GM19467 (cell line): ENCODE measurements around the gene ZNF678.

Source experiments
- ATAC-seq: cut with Tn5 transposase; IDR thresholded peaks from one replicate; pipeline ENCODE4 v1.9.1; 2021; ENCODE audit warnings: mild to moderate bottlenecking, moderate library complexity; ENCODE audit not compliant: unreplicated experiment

The ZNF678 gene

GRCh38 chr1:227563324-227564201, at the start of gene ZNF678:
TSS of gene ZNF678 (plus strand) at chr1:227563556. CDS start at chr1:227650992, 87,436 bp downstream.
- peak; percentile 97 for ATAC-seq

DNA sequence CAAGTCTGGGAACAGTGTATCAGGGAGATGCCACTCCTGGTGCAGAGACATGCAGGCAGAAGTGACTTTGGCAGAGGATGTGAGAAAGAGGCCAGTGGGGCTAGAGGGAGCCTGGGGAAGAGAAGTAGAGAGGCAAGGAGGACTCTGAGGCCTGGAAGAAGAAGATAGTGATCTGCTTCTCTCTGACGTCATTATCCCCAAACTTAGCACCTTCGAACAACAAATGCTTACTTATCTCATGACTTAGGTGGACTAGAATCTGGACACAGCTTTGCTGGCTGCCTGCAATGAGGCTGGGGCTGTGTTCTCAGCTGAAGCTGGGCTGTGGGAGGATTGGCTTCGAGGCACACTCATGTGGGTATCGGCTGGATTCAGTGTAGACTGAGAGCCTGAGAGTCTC, 44.5 kb upstream of the ZNF678 start:
- ATAC-seq, result no peak

DNA sequence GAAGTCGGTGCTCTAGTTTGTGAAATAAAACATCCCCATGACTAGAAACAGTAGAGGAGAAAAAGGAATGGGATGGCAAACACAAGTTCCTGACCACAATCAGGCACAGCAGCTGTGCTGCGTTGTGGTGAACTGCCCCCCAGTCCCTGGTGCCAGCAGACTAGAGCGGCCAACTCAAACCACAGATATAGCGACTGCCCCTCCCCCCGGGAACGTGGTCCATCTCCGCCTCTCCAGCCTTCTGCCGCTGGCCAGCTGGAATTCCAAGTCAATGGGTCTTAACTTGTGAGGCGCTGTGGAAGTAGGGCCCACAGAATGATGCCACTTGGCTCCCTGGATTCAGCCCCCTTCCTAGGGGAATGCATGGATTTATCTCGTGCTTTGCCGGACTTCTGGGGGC, 41.6 kb upstream of the ZNF678 start:
- no peak for ATAC-seq

- no peak for ATAC-seq
These were observed 36.8 kb upstream of the ZNF678 start for GRCh38 chr1:227526524-227526923.

- no peak for ATAC-seq
These were observed 31.2 kb upstream of the ZNF678 start for GRCh38 chr1:227532019-227532619.

DNA sequence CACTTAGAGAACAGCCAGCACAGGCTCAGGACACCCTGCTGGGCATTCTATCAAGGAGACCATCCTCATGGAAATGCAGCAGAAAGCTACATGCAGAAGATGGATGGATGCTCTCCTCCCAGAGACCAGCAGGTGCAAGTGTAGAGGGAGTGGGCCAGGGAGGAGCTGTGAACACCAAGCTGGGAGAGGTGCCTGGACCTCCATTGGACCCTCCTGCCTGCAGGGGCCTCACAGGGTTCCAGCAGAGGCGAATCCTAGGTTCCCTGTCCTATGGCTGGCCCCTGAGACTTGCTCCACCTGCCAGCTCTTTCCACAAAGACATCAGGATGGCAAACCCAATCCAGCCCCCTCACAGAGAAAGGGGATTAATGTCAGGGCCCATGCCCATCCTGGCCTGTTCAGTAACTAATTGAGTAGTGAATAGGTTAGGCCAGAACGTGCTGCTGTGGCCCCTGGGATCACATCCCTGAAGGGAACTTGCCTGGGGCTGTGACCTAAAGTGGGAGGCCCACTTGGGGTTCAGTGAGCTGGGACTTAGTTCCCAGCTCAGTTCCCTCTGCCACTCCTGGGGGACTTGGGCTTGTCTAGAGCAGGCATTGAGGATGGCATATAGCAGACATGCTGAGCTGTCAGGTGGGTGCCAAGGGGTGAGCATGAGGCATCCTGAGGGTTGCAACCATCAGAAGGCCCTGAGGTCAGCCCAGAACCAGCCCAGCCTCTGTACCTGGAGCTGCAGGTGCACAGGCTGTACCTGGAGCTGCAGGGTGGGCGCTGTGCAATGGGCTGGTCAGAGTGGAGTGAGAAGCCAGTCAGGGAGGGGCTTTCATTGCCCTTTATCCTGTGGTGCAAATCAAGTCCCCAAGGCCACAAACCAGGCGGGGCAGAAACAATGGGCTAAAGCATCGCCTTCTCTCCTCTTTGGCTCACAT, 22.9 kb upstream of the ZNF678 start:
- ATAC-seq, result no peak

- ATAC-seq, result no peak
These were observed 22.2 kb upstream of the ZNF678 start for GRCh38 chr1:227541129-227541528.

- ATAC-seq, result no peak
These were observed 21.6 kb upstream of the ZNF678 start for GRCh38 chr1:227541796-227542152.

DNA sequence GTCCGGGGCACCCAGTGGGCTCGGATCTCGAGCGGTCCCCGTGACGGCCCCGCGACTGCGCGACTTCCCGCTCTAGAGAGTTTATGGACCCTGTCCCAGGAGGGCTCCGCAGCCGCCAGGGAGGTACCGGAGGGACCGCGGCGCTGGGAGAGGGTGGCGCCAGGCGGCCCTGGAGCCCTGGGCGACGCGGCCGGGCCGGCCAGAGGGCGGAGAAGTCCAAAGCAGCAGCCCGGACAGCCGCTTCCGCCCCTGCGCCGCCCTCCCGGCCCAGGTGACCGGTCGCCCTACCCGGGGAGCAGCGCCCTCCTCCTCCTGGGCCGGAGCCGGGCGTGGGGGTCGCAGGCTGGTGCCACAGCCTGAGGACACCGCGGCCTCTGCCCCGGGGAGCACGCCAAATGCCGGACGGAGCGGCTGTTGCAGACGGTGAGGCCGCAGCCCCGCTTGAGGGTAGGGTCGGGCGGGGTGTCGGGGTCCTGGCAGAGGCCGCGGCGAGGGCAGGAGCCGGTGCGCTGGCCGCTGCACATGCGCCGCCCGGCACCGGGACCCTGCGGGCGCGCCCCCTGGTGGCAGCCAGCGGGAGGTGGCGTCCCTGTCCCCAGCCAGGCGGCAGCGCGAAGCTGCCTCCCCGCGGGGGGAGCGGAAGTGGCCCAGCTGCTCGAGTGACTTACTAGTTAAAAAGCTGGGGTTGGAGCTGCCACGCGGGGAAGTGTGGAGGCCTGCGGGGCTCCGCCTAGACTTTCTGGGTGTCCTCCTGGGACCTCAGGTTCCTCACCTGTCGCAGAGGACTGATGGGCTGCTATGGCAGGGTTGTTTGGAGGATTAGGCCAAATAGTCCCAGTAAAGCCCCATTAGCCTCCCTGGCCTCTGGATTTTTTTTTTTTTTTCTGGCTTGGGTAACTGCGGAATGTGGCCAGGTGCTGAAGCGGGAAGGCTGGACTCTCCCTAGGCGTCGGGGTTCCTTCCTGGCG, 20.9 kb upstream of the ZNF678 start:
- peak; percentile 99 for ATAC-seq

- ATAC-seq, result no peak
These were observed 19.9 kb upstream of the ZNF678 start for GRCh38 chr1:227543283-227544066.

DNA sequence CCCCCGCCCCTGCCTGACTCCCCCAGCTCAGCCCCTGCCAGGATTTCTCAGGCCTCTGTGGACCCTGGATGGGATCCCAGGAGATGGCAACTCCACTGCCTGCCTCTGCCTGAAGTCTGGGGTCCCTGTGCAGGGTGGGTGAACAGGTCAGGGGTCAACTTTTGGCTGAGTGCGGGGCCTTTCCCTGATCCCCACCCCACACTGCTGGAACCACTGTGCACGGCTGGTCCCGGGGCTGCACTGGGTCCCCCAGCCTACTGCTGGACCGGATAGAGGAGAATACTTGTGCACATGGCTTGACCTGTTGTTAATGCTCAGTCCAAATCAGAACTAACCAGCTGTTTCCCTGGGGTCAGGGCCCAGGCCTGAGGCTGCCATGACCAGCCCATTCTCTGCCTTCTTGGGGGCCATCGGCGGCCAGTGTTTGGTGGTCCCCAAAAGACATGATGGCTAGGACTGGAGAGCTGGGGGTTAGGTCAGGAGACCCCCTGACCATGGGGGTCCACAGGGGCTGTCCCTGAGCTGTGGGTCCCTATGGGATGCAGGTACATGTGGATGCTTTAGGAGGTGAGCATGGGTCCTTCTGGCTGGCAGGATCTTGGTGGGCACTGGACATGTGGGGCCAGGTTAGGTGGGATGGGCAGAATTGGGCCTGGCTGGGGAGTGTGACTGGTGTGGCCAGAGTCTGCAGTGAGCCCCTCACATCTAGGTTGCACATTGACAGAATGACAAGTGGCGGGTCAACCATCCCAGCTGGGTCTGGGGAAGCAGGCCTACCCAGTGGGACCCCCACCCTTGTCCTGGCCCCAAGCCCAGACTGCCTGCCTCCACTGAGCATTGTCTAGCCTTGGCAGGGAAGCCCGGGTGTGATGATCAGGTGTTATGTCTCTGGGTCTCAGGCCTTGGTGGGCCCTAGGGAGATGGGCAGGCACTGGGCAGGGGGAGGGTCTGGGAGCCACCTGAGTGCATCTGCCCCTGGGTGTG, 19.0 kb upstream of the ZNF678 start:
- ATAC-seq, result no peak

- no peak for ATAC-seq
These were observed 18.0 kb upstream of the ZNF678 start for GRCh38 chr1:227545361-227545760.

GRCh38 chr1:227546059-227546458, 17.3 kb upstream of the ZNF678 start:
- no peak for ATAC-seq

GRCh38 chr1:227546598-227547309, 16.6 kb upstream of the ZNF678 start:
- ATAC-seq, result no peak

DNA sequence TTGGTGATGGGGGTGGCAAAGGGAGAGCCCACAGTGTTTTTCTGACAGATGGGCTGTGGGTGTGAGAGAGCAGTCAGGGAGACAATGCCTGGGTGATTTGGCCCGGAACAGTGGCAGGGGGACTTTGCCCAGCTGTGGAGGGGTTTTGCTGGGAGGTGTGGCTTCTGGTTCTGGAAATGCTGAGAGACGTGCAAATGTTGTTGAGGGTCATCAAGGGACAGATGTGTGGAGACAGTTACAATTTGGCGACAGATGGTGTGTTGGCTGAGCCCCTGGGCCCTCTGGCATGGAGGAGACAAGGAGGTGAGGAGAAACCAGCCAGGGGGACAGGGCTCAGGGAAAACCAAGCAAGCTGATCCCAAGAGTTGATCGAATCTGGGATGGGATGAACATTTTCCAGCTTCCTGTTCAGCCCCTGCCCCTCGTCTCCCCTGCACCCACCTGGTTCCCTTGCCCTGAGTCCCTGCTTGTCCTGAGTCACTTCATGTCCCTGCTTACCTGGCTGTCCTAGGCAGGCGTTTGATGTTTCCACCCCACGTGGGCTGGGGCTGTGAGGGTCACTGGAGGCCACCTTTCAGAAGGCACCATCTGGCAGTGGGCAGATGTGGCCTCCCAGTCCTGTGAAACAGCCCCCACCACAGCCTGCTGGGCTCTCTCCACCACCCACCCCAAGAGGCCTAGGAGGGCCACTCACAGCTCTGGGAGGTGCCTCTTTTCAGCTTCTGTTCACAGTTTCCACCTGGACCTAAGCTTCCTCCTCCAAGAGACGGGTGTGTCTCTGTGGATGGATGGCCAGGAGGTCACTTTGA, 15.8 kb upstream of the ZNF678 start:
- no peak for ATAC-seq

DNA sequence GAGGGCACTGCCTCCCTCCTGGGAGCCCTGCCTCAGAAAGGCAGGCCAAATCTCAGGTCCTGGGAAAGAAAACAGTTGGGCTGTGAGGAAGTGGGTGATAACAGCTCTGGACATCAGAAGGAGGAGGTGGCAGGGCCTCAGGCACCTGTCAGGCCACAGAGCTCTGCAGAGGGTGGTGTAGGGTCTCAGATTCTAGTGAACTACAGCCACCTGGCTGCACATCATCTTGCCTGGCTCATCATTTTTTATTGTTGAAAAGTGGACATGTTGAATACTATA, 15.3 kb upstream of the ZNF678 start:
- ATAC-seq, result no peak

DNA sequence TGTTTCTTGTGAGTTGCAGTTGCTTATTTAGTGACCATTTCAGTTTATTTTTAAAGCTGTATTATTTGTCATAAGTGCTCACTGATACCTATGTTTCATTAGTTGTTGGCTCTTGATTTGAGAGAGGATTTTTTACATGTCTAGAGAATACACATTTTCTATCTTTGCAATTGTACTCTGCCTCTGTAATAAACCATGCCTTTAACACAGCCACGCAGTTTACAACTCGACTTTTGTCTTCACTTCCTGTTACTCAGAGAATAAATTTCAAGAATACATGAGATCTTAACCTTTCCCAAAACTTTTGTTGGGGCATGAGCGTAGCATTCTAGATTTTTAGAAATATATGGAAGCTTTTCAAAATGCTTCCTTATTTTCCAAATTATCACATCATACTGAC, 14.9 kb upstream of the ZNF678 start:
- ATAC-seq, result no peak
